ENCODE results near the gene MRPL23.

DNA sequence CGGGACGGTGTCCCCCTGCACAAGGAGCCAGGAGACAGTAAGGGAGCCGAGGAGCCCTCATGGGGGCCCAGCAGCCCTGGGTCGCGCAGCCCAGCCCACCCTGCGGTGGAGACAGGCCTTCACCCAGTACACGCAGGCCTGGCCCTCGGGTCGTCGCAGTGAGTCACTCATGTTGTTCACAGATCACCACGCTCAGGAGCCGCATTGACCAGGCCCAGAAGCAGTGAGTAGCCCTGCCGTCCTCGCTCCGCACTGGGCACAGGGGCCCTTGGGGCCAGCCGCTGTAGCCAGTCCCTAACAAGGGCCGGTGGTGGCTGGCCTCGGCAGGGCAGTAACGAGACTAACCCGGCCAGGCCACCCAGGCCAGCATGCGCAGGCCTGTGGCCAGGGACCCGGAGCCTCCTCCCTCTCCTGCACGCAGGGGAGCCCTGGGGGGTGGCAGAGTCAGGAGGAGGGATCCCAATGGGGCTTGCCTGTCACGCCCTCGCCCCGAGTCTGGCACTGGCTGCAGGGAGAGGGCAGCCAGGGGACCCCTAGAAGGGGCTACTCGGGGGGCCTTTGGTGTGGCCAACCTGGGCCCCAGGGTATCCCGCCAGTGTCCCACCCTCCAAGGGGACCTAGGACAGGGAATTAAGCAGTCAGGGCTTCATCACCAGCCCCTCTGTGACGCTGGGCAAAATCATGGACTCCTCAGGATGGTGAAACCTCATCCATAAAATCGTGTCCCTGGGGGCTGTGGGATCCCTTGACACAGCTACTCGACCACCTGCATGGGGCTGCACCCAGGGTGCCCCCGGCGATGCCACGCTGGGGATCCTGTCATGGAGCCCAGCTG lies 10.1 kb upstream of the MRPL23 start:
- TF ChIP-seq, protein P1, sequence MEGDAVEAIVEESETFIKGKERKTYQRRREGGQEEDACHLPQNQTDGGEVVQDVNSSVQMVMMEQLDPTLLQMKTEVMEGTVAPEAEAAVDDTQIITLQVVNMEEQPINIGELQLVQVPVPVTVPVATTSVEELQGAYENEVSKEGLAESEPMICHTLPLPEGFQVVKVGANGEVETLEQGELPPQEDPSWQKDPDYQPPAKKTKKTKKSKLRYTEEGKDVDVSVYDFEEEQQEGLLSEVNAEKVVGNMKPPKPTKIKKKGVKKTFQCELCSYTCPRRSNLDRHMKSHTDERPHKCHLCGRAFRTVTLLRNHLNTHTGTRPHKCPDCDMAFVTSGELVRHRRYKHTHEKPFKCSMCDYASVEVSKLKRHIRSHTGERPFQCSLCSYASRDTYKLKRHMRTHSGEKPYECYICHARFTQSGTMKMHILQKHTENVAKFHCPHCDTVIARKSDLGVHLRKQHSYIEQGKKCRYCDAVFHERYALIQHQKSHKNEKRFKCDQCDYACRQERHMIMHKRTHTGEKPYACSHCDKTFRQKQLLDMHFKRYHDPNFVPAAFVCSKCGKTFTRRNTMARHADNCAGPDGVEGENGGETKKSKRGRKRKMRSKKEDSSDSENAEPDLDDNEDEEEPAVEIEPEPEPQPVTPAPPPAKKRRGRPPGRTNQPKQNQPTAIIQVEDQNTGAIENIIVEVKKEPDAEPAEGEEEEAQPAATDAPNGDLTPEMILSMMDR (IDR thresholded peaks at IDR 0.05; ENCODE audit: poor library complexity) = no peak
- TF ChIP-seq EZH2phosphoT487 (IDR thresholded peaks at IDR 0.05; ENCODE audit: low read depth, severe bottlenecking, unreplicated experiment) = no peak

Measured in hepatocyte (in vitro differentiated cells).